GM19043 (cell line): ENCODE measurements around the gene DDX51.

ENCODE experiments used
- ATAC-seq: cut with Tn5 transposase; IDR thresholded peaks from one replicate; pipeline ENCODE4 v1.9.1; 2021; ENCODE audit warnings: low read depth; ENCODE audit not compliant: unreplicated experiment

Gene DDX51

GRCh38 chr12:132169376-132169775 is 25.3 kb upstream of the DDX51 start:
- ATAC-seq: no peak

- no peak for ATAC-seq
Observed at GRCh38 chr12:132168311-132169031, 24.4 kb upstream of the DDX51 start.

GRCh38 chr12:132167611-132168310 is 23.6 kb upstream of the DDX51 start:
- no peak for ATAC-seq

GRCh38 chr12:132166801-132167591 is 22.9 kb upstream of the DDX51 start:
- ATAC-seq: no peak

GRCh38 chr12:132166093-132166492 is 22.0 kb upstream of the DDX51 start:
- no peak for ATAC-seq

- no peak for ATAC-seq
Observed at GRCh38 chr12:132165584-132165983, 21.5 kb upstream of the DDX51 start.

GRCh38 chr12:132164426-132164825 is 20.3 kb upstream of the DDX51 start:
- ATAC-seq: no peak

- ATAC-seq: no peak
Observed at GRCh38 chr12:132163911-132164288, 19.8 kb upstream of the DDX51 start.

- no peak for ATAC-seq
Observed at GRCh38 chr12:132163041-132163910, 19.2 kb upstream of the DDX51 start.

- ATAC-seq: no peak
Observed at GRCh38 chr12:132162508-132163031, 18.5 kb upstream of the DDX51 start.

GRCh38 chr12:132161796-132162507 is 17.8 kb upstream of the DDX51 start:
- ATAC-seq: no peak

- ATAC-seq: no peak
Observed at GRCh38 chr12:132161036-132161781, 17.1 kb upstream of the DDX51 start.

GRCh38 chr12:132160601-132161035 is 16.5 kb upstream of the DDX51 start:
- no peak for ATAC-seq

GRCh38 chr12:132160016-132160415 is 15.9 kb upstream of the DDX51 start:
- no peak for ATAC-seq

GRCh38 chr12:132159555-132160003 is 15.5 kb upstream of the DDX51 start:
- no peak for ATAC-seq

GRCh38 chr12:132158677-132159554 is 14.8 kb upstream of the DDX51 start:
- ATAC-seq: no peak

- ATAC-seq: no peak
Observed at GRCh38 chr12:132157733-132158409, 13.8 kb upstream of the DDX51 start.
